H9 (cell line): Measurements from ENCODE around the gene EPB41L4B. TPM values are rescaled to one million over a fixed set of nuclear protein-coding genes. Genes with fewer than 3 reads are reported as not detected.

ENCODE experiments used
- DNase-seq: peaks from one replicate; pipeline ENCODE4 v3.0.0-alpha.2; 2017
- H2AFZ ChIP-seq: one replicate; pipeline ENCODE4 v1.6.1; 2013; ENCODE audit warnings: mild to moderate bottlenecking, low read length, control low read depth, moderate library complexity
- H2AK5ac ChIP-seq: 2 replicates; pipeline ENCODE4 v1.6.1; 2013; ENCODE audit warnings: low read length, control low read depth, mixed read lengths; ENCODE audit not compliant: insufficient read length
- H2BK120ac ChIP-seq: one replicate; pipeline ENCODE4 v1.6.1; 2013; ENCODE audit warnings: low read depth, mild to moderate bottlenecking, low read length, control low read depth, inconsistent platforms; ENCODE audit not compliant: poor library complexity, severe bottlenecking
- H2BK12ac ChIP-seq: 2 replicates; pipeline ENCODE4 v1.6.1; 2013; ENCODE audit warnings: low read length, control low read depth, mixed read lengths, low read depth; ENCODE audit not compliant: insufficient read length
- H2BK15ac ChIP-seq: 2 replicates; pipeline ENCODE4 v1.6.1; 2013; ENCODE audit warnings: low read depth, low read length, control low read depth
- H2BK20ac ChIP-seq: one replicate; pipeline ENCODE4 v1.6.1; 2013; ENCODE audit warnings: low read depth, mild to moderate bottlenecking, low read length, control low read depth, inconsistent platforms; ENCODE audit not compliant: poor library complexity, severe bottlenecking
- H2BK5ac ChIP-seq: 2 replicates; pipeline ENCODE4 v1.6.1; 2013; ENCODE audit warnings: low read length, control low read depth, mixed read lengths; ENCODE audit not compliant: insufficient read length
- H3K14ac ChIP-seq: 2 replicates; pipeline ENCODE4 v1.6.1; 2013; ENCODE audit warnings: low read length, control low read depth; ENCODE audit not compliant: insufficient read depth
- H3K18ac ChIP-seq: 2 replicates; pipeline ENCODE4 v1.6.1; 2013; ENCODE audit warnings: low read depth, mild to moderate bottlenecking, mixed read lengths, low read length, control low read depth; ENCODE audit not compliant: insufficient read length
- H3K23ac ChIP-seq: 2 replicates; pipeline ENCODE4 v1.6.1; 2013; ENCODE audit warnings: low read length, control low read depth, mixed read lengths, low read depth; ENCODE audit not compliant: insufficient read length
- H3K23me2 ChIP-seq: 2 replicates; pipeline ENCODE4 v1.6.1; 2013; ENCODE audit warnings: low read depth, mild to moderate bottlenecking, mixed read lengths, low read length, control low read depth; ENCODE audit not compliant: insufficient read length, poor library complexity, severe bottlenecking
- H3K27ac ChIP-seq: 2 replicates; pipeline ENCODE4 v1.5.1; 2013; ENCODE audit warnings: low read length, control low read depth, mixed read lengths, low read depth; ENCODE audit not compliant: insufficient read length
- H3K27me3 ChIP-seq: 2 replicates; pipeline ENCODE4 v1.6.1; 2013; ENCODE audit warnings: low read length, control low read depth, inconsistent platforms; ENCODE audit not compliant: insufficient read depth
- H3K4ac ChIP-seq: 2 replicates; pipeline ENCODE4 v1.6.1; 2013; ENCODE audit warnings: low read depth, mild to moderate bottlenecking, control low read depth, inconsistent platforms, low read length, moderate library complexity
- H3K4me1 ChIP-seq: 2 replicates; pipeline ENCODE4 v1.6.1; 2013; ENCODE audit warnings: low read length, control low read depth, inconsistent platforms; ENCODE audit not compliant: insufficient read depth
- H3K4me2 ChIP-seq: 2 replicates; pipeline ENCODE4 v1.6.1; 2013; ENCODE audit warnings: low read length, control low read depth, mixed read lengths; ENCODE audit not compliant: insufficient read length, insufficient read depth
- H3K56ac ChIP-seq: 2 replicates; pipeline ENCODE4 v1.6.1; 2013; ENCODE audit warnings: low read depth, mild to moderate bottlenecking, mixed read lengths, low read length, control low read depth; ENCODE audit not compliant: insufficient read length
- H3K79me1 ChIP-seq: 2 replicates; pipeline ENCODE4 v1.6.1; 2013; ENCODE audit warnings: low read depth, mild to moderate bottlenecking, moderate library complexity, low read length, control low read depth, inconsistent platforms; ENCODE audit not compliant: insufficient read depth, poor library complexity, severe bottlenecking
- H3K79me2 ChIP-seq: 2 replicates; pipeline ENCODE4 v1.6.1; 2013; ENCODE audit warnings: low read length, control low read depth, inconsistent platforms; ENCODE audit not compliant: insufficient read depth
- H3K9ac ChIP-seq: 2 replicates; pipeline ENCODE4 v1.6.1; 2013; ENCODE audit warnings: low read length, control low read depth, mixed read lengths; ENCODE audit not compliant: insufficient read length; ENCODE audit errors: extremely low read depth
- H3K9me3 ChIP-seq: one replicate; pipeline ENCODE4 v1.6.1; 2013; ENCODE audit warnings: low read depth, low read length, inconsistent platforms; ENCODE audit not compliant: control insufficient read depth
- H3T11ph ChIP-seq: one replicate; pipeline ENCODE4 v1.6.1; 2013; ENCODE audit warnings: mild to moderate bottlenecking, low read length, control low read depth, inconsistent platforms
- H4K20me1 ChIP-seq: one replicate; pipeline ENCODE4 v1.6.1; 2013; ENCODE audit not compliant: control insufficient read depth, insufficient read length, insufficient read depth
- H4K5ac ChIP-seq: 2 replicates; pipeline ENCODE4 v1.6.1; 2013; ENCODE audit warnings: low read depth, mild to moderate bottlenecking, mixed read lengths, low read length, control low read depth; ENCODE audit not compliant: insufficient read length
- H4K8ac ChIP-seq: replicated peaks from 2 replicates; pipeline ENCODE4 v1.6.1; 2013; ENCODE audit warnings: low read length, control low read depth, mixed read lengths, low read depth; ENCODE audit not compliant: insufficient read length
- H4K91ac ChIP-seq: 2 replicates; pipeline ENCODE4 v1.6.1; 2013; ENCODE audit warnings: low read depth, mild to moderate bottlenecking, moderate library complexity, mixed read lengths, low read length, control low read depth; ENCODE audit not compliant: insufficient read length
- H3K27ac Mint-ChIP-seq, 3 experiments: 2 replicates in 2 of 3; 3 replicates in 1 of 3; pipeline ENCODE4 v1.8.0; 2020 to 2021; ENCODE audit warnings: mixed read lengths in 3 of 3, mild to moderate bottlenecking in 1 of 3, moderate library complexity in 1 of 3
- H3K27me3 Mint-ChIP-seq: 2 replicates; pipeline ENCODE4 v1.8.0; 2021; ENCODE audit warnings: low read depth, mild to moderate bottlenecking, moderate library complexity, mixed read lengths
- H3K36me3 Mint-ChIP-seq, 3 experiments: 2 replicates in 2 of 3; 3 replicates in 1 of 3; pipeline ENCODE4 v1.8.0; 2020 to 2021; ENCODE audit warnings: low read depth in 3 of 3, mixed read lengths in 3 of 3; ENCODE audit not compliant: insufficient read depth in 1 of 3
- H3K4me1 Mint-ChIP-seq, 2 experiments: 2 replicates each; pipeline ENCODE4 v1.8.0; 2020; ENCODE audit warnings: mixed read lengths in 2 of 2
- H3K4me3 Mint-ChIP-seq, 2 experiments: 2 replicates in 1 of 2; 3 replicates in 1 of 2; pipeline ENCODE4 v1.8.0; 2020 to 2021; ENCODE audit warnings: mild to moderate bottlenecking in 2 of 2, mixed read lengths in 2 of 2, moderate library complexity in 1 of 2
- H3K9me3 Mint-ChIP-seq, 2 experiments: 2 replicates in 1 of 2; 3 replicates in 1 of 2; pipeline ENCODE4 v1.8.0; 2020; ENCODE audit warnings: mild to moderate bottlenecking in 2 of 2, mixed read lengths in 2 of 2, moderate library complexity in 1 of 2
- WGBS: extraction: QIAGEN DNeasy Blood & Tissue Kit; methylation state at CpG from one replicate; pipeline ENCODE4 v1.1.7; 2013; ENCODE audit warnings: missing lambda C conversion rate, low lambda C conversion rate, mixed read lengths; ENCODE audit not compliant: insufficient read length; ENCODE audit errors: extremely low coverage; 5-methylcytosine and 5-hydroxymethylcytosine counted together
- total RNA-seq: library from RNA; stranded (reverse); gene quantifications from 2 replicates; pipeline ENCODE4 v1.2.1, GENCODE V29; 2021
- TF ChIP-seq, protein P1 (sequence below): fragments of 200-600 bp; sonication (generic); conservative IDR thresholded peaks from 3 replicates; pipeline ENCODE4 v1.8.0; 2021; ENCODE audit warnings: antibody characterized with exemption, mild to moderate bottlenecking

EPB41L4B gene
- total RNA-seq, 1 experiment from 2014 or later, result 18.9 TPM

DNA sequence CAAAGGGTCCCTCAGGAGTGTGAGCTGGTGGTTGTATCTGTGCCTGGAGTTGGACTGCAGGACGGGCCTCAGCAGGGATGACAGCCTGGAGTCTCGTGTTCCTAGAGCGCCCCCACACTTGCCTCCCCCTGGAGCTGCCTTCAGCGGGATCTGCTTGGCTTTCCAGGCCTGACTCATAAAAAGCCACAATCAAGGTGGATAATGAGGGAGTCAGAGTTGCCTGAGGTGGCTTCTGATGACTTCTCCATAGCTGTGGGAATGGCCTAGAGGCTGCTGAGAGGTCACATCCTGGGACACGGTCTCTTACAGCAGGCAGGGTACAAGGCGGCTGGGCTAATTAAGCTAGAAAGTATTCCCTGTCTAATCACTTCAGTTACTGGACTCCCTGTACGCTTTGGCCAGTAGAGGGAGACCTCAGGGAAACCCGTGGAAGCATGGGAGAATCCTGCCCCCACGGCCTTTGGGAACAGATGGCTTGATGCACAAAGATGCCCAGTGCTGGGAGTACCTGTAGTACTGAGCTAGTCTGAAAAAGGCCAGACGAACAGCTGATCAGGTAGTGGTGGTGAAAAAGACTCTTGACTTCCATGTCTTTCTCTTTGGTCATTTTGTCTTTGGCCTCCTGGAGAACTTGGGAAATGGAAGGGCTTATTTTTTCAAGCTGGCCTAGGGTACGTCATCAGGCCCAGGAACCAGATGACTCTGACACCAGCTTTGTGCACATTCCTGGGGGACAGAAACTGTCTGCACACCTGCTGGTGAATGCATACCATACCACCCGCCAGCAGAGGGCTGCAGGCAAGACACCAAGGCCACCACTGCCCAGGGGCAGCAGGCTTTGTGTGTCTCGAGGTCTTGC is 137.7 kb downstream of the EPB41L4B start:
- Histone ChIP-seq H3K4ac (no peak overlapping the region), H3K18ac (no peak overlapping the region), H4K20me1 (no peaks in the 10 kb centered on the region), H4K91ac (no peak overlapping the region), H3K23ac (no peak overlapping the region), H3K4me2 (no peak overlapping the region), H3K4me1 (no peaks in the 10 kb centered on the region), H4K5ac (no peak overlapping the region), H3K9ac (no peak overlapping the region), H4K8ac (no peak overlapping the region), H2BK5ac (no peak overlapping the region), H2AK5ac (no peak overlapping the region), H2BK12ac (no peak overlapping the region), H3K79me1 (no peaks in the 10 kb centered on the region), H3K27ac (no peak overlapping the region), H2BK20ac (no peak overlapping the region), H3K27me3 (no peaks in the 10 kb centered on the region), H3T11ph (no peak overlapping the region), H3K9me3 (no peaks in the 10 kb centered on the region), H3K56ac (no peak overlapping the region), H2BK120ac (no peak overlapping the region), H3K79me2 (no peaks in the 10 kb centered on the region), H2AFZ (no peak overlapping the region), H3K14ac (no peak overlapping the region), H2BK15ac (no peak overlapping the region), H3K23me2 (no peaks in the 10 kb centered on the region)
- Mint-ChIP-seq H3K36me3 (no peaks in the 10 kb centered on the region), H3K4me1 (peaks cover 4 to 6% of the 10 kb centered on the region in 2 experiments), H3K9me3 (no peaks in the 10 kb centered on the region; a peak in 1 of 5 replicates), H3K27ac (no peak overlapping the region; a peak in 1 of 7 replicates), H3K4me3 (no peak overlapping the region), H3K27me3 (peaks cover 4% of the 10 kb centered on the region; the same call in 1 of the 2 replicates)
- no CpG with 5 or more reads among the region's 13 CpGs for WGBS
- TF ChIP-seq, protein P1, sequence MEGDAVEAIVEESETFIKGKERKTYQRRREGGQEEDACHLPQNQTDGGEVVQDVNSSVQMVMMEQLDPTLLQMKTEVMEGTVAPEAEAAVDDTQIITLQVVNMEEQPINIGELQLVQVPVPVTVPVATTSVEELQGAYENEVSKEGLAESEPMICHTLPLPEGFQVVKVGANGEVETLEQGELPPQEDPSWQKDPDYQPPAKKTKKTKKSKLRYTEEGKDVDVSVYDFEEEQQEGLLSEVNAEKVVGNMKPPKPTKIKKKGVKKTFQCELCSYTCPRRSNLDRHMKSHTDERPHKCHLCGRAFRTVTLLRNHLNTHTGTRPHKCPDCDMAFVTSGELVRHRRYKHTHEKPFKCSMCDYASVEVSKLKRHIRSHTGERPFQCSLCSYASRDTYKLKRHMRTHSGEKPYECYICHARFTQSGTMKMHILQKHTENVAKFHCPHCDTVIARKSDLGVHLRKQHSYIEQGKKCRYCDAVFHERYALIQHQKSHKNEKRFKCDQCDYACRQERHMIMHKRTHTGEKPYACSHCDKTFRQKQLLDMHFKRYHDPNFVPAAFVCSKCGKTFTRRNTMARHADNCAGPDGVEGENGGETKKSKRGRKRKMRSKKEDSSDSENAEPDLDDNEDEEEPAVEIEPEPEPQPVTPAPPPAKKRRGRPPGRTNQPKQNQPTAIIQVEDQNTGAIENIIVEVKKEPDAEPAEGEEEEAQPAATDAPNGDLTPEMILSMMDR, result peak; percentile 58
- peak; percentile 72 for DNase-seq
